ENCODE results near the gene AHCTF1.

AHCTF1 gene, protein sequence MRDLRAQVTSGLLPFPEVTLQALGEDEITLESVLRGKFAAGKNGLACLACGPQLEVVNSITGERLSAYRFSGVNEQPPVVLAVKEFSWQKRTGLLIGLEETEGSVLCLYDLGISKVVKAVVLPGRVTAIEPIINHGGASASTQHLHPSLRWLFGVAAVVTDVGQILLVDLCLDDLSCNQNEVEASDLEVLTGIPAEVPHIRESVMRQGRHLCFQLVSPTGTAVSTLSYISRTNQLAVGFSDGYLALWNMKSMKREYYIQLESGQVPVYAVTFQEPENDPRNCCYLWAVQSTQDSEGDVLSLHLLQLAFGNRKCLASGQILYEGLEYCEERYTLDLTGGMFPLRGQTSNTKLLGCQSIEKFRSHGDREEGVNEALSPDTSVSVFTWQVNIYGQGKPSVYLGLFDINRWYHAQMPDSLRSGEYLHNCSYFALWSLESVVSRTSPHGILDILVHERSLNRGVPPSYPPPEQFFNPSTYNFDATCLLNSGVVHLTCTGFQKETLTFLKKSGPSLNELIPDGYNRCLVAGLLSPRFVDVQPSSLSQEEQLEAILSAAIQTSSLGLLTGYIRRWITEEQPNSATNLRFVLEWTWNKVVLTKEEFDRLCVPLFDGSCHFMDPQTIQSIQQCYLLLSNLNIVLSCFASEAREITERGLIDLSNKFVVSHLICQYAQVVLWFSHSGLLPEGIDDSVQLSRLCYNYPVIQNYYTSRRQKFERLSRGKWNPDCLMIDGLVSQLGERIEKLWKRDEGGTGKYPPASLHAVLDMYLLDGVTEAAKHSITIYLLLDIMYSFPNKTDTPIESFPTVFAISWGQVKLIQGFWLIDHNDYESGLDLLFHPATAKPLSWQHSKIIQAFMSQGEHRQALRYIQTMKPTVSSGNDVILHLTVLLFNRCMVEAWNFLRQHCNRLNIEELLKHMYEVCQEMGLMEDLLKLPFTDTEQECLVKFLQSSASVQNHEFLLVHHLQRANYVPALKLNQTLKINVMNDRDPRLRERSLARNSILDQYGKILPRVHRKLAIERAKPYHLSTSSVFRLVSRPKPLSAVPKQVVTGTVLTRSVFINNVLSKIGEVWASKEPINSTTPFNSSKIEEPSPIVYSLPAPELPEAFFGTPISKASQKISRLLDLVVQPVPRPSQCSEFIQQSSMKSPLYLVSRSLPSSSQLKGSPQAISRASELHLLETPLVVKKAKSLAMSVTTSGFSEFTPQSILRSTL (N-terminal part only)

DNA sequence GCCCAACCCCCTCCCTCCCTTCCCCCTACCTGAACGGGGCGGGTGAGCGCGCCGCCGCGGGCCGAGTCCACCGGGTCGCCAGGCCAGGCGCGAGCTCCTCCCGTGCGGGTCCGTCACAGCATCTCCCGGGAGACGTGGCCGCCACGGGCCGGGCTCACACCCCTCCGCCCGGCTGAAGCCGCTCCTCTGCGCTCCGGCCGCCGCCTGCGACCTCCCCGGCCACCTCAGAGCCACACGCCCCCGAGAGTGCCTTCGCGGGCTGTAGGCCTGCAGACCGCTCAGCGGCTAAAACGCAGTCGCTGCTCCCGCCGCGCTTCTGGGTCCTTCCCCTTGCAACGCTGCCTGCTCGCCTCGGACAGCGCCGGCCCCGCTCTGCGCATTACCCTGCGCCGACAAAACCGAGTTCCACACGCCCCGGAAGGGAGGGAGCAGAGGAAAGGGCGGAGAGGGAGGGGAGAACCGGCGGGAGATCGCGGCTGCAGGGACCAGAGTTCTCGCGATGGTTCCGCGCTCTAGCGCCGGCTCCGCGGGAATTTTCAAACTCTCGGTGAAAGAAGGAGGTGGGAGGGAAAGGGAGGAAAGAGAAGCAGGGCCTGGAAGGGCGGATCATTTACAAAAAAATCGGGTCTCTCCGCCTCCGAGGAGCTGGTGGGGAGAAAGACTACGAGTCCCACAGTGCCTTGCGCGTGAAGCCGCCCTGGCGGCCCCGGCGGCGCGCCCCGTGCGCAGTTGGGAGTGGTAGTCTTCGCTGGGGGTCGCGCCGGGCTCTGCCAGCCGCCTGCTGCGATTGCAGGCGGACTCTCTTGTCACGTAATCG, at the start of gene AHCTF1:
Gene AHCTF1 (minus strand): TSS at position 400 of the 817 bp plus-strand sequence. CDS start 13,578 bp downstream, outside the sequence.
- peak; percentile 95 for DNase-seq (ENCODE audit: low spot score)

DNA sequence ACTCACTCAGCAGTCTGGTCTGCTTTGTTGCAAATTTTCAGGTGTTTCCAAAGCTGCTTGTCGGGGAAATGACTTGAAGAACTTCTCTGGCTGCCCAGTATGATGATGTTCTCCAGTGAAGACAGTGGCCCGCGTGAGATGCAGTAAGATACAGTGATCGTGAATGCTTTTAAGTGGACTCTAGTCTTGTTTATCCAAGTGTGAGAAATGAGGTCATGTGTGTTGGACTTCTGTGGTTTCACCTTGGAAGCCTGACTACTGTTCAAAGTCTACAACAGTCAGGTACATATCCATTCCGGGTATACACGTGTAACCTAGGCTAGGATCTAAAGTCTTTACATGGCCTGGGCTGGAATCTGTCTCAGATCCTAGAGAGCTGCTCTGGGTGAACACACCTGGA, 47.0 kb upstream of the AHCTF1 start:
- no peak for DNase-seq (ENCODE audit: low spot score)

DNA sequence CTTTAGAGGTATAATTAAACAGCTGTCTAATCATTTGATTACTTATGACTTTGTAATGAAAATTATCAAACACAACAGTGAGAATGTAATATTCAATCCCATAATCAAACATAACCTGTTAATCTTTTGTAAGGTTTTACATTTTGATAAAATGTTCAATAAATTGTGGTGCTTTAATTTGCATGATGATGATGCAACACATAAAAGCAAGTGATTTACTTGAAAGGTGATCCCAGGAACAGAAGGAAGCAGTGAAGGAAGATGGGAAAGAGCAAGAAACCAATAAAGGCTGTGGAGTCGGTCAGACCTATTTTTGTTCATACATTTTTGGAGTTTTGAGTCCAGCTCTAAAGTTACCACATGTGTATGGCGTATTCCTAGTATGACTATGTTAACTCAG, 46.5 kb upstream of the AHCTF1 start:
- no peak for DNase-seq (ENCODE audit: low spot score)

DNA sequence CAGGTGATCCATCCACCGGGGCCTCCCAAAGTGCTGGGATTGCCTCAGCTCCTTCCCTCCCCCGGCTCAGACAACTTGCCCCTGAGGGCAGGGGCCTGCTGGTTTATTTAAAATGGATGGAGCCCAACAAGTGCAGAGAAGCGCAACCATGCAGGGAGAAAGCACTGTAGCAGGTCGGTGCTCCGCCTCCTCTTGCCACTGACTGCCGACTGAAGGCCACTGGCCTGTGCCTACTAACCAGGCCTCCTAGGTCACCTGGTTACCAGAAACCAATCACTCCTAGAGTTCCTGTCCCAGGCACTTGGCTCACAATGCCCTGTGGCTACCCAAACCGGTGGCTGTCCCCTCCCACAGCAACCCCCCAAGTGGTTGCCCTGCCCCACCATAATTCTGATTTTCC, 40.2 kb upstream of the AHCTF1 start:
- no peak for DNase-seq (ENCODE audit: low spot score)

DNA sequence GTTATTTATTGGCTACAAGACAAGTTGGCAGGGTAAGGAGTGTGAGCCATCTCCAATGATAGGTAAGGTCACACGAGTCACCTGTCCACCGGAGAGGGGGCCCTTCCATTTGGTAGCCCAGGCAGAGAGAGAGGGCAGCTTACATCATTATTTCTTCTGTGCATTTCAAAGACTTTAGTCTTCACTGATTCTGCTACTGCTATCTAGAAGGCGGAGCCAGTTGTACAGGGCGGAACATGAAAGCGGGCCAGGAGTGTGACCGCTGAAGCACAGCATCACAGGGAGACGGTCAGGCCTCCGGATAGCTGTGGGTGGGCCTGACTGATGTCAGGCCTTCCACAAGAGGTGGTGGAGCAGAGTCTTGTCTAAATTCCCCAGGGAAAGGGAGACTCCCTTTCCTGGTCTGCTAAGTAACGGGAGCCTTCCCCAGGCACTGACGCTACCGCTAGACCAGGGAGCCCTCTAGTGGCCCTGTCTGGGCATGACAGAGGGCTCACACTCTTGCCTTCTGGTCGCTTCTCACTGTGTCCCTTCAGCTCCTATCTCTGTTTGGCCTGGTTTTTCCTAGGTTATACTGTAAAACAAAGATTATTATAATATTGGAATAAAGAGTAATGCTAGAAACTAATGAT, 39.5 kb upstream of the AHCTF1 start:
- DNase-seq (ENCODE audit: low spot score), result peak; percentile 29

DNA sequence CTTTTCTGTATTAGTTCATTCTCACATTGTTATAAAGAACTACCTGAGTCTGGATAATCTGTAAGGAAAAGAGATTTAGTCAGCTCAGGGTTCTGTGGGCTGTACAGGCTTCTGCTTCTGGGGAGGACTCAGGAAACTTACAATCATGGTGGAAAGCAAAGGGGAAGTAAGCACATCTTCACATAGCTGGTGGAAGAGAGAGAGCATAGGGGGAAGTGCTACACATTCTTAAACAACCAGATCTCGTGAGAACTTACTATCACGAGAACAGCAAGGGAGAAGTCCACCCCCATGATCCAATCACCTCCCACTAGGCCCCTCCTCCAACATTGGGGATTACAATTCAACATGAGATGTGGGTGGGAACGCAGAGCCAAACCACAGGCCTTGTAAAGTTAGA, 37.9 kb upstream of the AHCTF1 start:
- no peak for DNase-seq (ENCODE audit: low spot score)

DNA sequence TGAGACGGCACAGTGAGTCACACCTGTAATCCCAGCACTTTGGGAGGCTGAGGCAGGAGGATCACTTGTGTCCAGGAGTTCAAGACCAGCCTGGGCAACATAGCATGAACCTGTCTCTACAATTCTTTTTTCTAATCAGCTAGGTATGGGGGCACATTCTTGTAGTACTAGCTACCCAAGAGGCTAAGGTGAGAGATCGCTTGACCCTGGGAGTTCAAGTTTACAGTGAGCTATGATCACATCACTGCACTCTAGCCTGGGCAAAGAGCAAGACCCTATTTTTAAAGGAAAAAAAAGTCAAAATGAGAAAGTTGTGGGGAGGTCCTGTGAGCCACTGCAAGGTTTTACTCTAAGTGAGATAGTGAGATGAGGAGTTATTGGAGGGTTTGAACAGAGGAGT, 34.8 kb upstream of the AHCTF1 start:
- DNase-seq (ENCODE audit: low spot score), result no peak

DNA sequence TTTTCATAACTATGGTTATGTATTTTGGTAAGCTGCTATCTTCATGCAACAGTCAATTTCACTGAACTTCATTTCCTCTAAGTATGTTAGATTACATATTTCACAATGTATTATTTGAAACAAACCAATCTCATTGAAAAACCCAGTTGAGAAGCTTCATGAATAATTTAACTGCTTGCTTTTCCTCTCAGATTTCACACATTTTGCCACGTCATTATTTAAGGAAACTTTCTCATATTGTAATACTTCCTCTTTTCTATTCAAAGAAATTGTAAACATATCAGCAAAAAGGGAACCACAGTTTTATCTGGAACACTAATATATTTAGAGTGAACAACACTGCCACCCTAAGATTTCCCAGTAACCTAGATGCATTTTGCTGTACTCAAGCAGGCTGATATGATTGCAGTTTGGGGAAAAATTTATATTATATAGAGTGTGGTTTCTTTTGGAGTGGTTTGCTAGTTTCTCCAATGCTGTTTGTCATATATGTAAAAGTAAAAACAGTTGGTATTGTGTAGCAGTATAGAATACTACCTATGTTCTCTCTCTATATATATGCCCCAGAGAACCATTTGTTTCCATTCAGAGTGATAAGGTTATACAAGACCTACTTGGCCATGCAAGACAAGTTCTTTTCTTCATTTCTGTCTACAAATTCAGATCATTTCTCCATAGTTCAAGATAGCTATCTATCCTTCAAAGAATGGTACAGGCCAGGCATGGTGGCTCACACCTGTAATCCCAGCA, 28.4 kb upstream of the AHCTF1 start:
- DNase-seq (ENCODE audit: low spot score), result no peak

DNA sequence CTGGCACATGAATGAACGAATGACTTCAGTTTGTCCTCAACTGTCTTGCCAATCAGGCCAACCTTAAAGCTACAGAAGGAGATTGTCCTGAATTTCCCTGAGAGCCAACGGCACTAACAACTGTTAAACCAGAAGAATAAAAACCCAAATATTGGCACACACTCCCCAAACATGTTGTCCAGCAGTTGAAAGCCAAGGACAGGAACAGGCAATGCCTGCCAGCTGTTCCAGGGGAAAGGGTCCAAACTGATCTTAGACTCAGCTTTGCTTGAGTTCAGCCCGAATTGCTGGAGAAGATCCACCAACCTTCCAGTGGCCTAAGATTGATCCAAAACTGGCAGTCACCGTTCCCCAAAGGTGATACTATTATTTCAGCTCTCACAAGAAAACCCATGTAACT, 22.4 kb upstream of the AHCTF1 start:
- DNase-seq (ENCODE audit: low spot score), result no peak

DNA sequence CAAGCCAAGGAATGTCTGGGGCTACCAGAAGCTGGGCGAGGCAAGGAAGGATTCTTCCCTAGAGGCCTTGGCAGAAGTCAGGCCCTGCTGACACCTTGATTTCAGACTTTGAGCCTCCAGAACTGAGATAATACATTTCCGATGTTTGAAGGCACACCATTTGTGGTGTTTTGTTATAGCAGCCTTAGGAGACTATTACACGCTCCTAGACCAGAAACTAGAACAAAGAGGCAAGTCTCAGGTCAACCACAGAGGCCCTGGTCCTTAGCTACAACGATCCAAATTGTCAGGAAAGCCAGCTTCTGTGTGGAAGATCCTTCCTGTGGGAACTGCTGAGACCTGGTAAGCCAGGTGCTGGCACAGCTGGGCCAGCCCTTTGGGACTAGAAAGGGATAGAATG, 19.7 kb upstream of the AHCTF1 start:
- no peak for DNase-seq (ENCODE audit: low spot score)

DNA sequence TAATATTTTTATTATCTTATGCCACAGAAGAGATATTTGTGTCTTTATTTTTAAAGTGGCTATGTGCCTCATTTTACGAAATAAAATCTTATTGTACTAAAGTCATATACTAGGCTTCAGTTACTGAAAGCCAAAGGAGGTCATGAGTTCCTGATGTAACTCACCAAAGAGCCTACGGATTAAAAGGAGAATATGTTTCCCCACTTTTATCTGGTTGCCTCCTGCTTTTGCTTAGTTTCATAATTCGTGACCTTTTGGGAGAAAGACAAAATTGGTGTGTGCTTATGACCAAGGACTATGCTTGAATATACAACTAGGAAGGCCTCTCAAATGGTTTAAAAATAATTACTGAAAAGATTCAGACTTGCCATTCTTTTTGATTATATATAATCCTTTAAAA, 18.2 kb upstream of the AHCTF1 start:
- DNase-seq (ENCODE audit: low spot score), result no peak

DNA sequence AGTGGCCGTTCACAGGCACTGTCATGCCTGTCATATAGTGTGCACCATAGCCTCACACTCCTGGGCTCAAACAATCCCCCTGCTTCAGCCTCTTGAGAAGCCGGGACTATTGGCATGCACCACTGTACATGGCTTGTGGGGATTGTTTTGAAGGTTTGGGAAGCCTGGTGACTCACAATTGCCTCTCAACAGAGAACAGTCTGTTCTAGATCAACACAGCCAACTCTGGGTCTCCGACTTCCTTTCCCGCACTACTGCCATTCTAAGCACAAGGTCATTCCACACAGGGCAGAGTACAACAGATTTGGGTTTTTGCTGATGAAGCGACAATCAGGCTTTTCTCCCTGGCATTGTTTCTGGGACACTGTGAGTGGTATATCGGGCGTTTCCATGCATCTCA, 15.5 kb upstream of the AHCTF1 start:
- DNase-seq (ENCODE audit: low spot score), result no peak

DNA sequence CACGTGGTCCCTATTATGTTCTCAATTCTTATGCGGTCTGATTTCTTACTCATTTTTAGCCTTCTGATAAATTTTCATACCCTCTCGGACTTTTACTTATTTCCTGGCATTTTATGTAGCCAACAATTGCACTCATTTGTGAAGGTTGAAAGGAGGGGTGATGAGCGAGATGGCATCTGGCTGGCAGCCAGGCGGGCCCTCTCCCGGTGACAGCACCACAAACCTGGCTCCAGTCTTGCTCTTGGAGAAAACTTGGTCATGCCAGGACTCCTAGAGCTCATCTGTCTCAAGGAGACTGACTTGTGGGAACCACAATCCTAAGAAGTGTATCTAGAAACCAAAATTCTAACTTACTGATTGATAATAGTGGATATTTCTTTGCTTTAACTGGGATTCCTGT, 14.6 kb upstream of the AHCTF1 start:
- DNase-seq (ENCODE audit: low spot score), result no peak

DNA sequence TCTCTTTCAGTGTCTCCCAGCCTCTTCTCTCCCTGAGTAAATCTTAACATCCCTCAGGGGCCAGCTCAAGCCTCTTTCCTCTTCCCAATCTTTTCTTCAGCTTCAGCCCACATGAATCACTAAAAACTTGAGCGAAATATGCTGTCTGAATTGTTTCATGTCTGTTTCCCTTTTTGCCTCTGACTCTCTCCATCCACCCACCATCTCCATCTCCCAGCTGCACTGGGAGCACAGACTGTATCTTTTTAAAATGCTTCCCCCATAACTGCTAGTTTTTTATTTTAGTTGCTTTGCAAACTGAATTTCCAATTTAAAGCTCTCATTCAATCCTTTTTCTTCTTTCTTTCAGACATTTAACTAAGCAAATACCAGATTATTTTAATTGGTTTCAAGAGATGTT, 3.0 kb upstream of the AHCTF1 start:
- no peak for DNase-seq (ENCODE audit: low spot score)

DNA sequence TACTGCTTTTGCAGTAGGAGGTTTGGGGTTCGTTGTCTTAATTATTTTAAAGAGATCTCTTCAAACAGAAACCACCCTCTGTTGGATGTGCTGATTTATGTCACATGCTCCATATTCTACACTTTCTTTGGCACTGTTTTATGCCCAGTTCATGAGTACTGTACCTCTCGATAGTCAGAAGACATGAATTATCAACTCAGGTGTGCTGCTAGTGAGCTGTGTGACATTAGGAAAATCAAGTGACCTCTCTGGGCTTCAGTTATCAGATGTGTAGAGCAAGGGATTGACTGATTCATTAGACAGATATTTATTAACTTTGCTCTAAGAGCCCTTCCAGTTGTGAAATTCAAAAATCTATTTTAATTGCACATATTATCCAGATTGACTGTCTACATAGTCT, 2.1 kb upstream of the AHCTF1 start:
- DNase-seq (ENCODE audit: low spot score), result no peak

DNA sequence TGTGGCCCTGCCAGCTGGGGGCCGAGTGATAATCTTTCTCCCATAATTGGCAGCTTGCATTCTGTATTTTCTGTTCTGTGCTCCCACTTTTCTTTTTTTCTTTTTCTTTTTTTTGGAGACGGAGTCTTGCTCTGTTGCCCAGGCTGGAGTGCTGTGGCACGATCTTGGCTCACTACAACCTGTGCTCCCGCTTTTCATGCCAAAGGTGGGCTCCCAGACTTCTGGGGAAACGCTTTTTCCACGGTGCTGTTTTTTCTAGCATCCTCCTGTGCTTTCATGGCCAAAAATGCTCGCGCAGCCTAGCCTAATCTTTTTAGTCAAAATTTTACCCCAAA, 585 bp upstream of the AHCTF1 start:
- DNase-seq (ENCODE audit: low spot score), result no peak

DNA sequence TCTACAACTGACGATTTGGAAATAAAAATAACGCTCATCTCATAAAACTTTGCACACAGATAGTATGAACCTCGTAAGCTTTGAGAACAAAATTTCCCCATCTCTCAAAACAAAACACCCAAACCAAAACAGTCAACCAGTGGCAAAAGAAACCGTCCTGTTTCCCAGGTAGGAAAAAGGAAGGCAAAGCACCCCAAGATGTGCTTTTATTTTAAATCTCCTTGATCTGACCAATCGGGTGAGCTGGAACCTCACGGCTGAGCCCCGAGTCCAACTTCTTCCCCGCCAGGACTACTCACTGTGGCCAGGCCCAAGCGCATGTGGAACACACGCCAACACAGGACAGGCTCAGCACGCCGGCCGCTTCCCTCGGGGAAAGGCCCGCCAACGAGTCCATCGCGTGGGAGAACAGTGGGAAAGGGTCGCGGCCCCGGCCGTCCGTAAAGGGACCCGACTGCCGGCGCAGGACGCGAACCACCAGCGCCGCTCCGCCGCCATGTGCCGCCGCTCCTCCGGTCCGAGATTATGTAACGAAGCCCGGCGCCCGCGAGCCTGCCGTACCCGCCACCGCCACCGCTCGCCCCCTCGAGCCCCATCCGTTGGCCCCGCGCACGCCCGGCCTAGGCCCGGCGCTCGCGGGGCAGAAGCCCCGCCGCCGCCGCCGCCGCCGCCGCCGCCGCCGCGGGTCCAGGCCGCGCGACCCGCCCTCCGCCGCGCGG, 759 bp downstream of the AHCTF1 start:
- DNase-seq (ENCODE audit: low spot score), result peak; percentile 30

DNA sequence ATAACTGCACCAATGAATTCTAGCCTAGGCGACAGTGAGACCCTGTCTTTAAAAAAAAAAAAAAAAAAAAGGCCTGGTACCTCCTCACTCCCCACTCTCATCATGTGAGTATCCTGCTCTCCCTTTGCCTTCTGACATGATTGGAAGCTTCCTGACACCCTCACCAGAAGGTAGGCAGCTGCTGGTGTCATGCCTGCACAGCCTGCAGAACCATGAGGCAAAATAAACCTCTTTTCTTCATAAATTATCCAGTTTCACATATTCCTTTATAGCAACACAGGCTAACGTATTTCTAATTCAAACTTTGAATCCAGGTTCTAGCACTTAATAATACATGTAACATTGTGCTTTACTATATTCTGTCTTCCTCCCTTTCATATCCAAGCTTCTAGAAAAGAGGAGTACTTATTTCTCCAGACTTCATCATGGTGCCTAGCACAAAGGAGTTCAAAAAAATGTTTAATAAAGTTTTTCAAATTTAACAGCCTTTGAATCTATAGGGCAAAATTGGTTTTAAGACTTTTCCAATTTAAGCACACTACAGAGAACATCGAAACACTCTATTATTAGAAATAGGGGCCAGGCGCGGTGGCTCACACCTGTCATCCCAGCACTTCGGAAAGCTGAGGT, 5.6 kb downstream of the AHCTF1 start:
- DNase-seq (ENCODE audit: low spot score), result no peak

DNA sequence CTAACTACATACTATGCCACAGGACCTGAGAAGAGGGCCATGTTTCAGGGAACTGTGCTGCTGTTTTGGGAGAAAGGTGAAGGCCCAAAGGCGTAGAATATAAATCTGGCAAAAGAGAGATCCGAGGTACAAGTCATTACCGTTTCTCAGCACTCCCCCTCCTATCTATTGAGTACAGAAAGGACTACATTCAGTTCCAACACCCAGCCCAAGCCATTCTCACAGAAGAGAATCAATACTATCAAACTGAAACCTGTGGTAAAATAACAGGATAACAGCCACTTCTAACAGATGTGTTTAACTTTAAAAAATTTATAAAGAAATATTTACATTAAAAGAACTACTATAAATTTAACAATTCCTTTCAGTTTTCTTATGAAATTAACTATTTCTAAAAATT, 7.8 kb downstream of the AHCTF1 start:
- DNase-seq (ENCODE audit: low spot score), result no peak

DNA sequence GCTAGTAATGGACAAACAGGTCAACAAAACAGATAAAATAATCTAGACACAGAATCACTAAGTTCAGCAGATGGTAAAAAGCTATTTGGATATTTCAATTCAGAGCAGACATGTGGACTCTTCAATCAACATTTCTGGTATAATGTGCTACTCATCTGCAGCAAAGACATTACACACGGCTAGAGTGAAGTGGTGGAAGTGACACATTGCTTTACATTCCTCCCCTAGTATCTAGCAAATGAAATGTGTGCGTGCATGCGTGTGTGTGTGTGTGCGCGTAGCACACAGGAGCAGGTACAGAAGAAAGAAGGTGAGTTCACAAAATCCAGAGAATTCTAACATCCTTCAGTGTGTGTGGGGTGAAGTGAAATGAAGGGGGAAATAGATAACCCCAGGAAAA, 8.3 kb downstream of the AHCTF1 start:
- DNase-seq (ENCODE audit: low spot score), result no peak
